ENCODE results near the gene FCHO2. TPM values are rescaled to one million over a fixed set of nuclear protein-coding genes. Genes with fewer than 3 reads are reported as not detected.

The FCHO2 gene
- total RNA-seq, 1 experiment from 2014 or later: 25.3 TPM

DNA sequence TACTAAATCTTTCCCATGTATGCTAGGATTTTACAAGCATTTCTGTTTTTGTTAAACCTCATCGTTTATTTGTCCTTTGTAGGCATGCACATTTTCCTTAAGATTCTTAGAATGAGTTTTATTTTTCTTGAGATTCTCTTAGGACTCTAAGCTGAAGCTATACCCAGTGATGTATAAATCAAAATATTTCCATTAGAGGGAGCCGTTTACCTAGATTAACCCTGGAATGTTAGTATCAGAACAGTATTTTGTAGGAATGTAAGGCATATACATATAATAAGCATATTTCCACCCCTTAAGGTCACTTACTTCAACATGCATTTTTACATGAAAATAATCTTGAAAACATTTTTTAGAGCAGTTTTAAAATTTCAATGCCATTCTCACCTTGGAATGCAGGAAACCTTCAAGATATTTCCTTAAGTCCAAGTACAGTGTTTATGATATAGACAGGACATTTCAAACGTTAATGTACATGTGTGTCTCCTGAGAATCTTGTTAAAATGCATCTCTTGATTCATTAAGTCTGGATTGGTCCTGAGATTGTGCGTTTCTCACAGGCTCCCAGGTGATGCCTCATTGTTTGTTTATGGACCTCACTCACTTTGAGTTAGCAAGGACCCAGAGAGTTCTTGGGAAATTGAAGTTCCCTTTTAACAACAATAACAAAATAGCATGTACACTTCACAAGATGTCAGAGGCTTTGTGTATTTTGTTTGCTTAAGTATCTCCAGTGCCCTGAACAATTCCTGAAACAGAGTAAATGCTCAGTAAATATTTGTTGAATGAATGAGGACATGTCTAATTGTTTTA lies 34.9 kb upstream of the FCHO2 start:
- no peaks in the 10 kb centered on the region for H3K36me3 ChIP-seq (ENCODE audit: control insufficient read depth, insufficient read depth, low read length)
- no peak overlapping the region for H3K27ac ChIP-seq (ENCODE audit: low read length)
- no peaks in the 10 kb centered on the region for H3K9me3 ChIP-seq (ENCODE audit: control insufficient read depth, insufficient read depth, low read depth, low read length)
- intact Hi-C loops (cut with micrococcal nuclease; ENCODE audit: unreplicated experiment) (loop anchor here (5.0 to 10.0 kb wide), 2 partner anchors 161 to 294 kb away; no protein-coding TSS in a partner anchor), in situ Hi-C loops (cut with HindIII; ENCODE audit: low pct_unique_long_range_greater_than_20kb, low sequenced_read_pairs) (no loop called here)
- H3K27me3 ChIP-seq (ENCODE audit: control insufficient read depth, insufficient read depth, low read length): no peaks in the 10 kb centered on the region
- H3K4me3 ChIP-seq (ENCODE audit: low read depth in 2 of 2, low read length in 2 of 2): no peak overlapping the region
- no peak for TF ChIP-seq TCF7L2 (IDR thresholded peaks at IDR 0.05; ENCODE audit: low read depth, low read length)
- TF ChIP-seq, protein P1, sequence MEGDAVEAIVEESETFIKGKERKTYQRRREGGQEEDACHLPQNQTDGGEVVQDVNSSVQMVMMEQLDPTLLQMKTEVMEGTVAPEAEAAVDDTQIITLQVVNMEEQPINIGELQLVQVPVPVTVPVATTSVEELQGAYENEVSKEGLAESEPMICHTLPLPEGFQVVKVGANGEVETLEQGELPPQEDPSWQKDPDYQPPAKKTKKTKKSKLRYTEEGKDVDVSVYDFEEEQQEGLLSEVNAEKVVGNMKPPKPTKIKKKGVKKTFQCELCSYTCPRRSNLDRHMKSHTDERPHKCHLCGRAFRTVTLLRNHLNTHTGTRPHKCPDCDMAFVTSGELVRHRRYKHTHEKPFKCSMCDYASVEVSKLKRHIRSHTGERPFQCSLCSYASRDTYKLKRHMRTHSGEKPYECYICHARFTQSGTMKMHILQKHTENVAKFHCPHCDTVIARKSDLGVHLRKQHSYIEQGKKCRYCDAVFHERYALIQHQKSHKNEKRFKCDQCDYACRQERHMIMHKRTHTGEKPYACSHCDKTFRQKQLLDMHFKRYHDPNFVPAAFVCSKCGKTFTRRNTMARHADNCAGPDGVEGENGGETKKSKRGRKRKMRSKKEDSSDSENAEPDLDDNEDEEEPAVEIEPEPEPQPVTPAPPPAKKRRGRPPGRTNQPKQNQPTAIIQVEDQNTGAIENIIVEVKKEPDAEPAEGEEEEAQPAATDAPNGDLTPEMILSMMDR (IDR thresholded peaks at IDR 0.05): peak; percentile 56; the same call in 1 of the 2 replicates
- BruUV-seq (replicated peaks): no TSS peak
- ChIA-PET CTCF (interaction anchor here (0.9 kb wide), 1 partner anchor 616 kb away, joined by 3 read pairs; no protein-coding TSS in a partner anchor), POLR2A (interaction anchor here (0.6 kb wide), 1 partner anchor 47 kb away, joined by 4 read pairs; no protein-coding TSS in a partner anchor)
- DNase-seq (ENCODE audit: low read depth, low spot score) (peak; percentile 45), ATAC-seq (peak; percentile 83)
- H3K4me1 ChIP-seq (ENCODE audit: control insufficient read depth, insufficient read depth, low read length): peaks cover 5% of the 10 kb centered on the region; the same call in 1 of the 2 replicates

DNA sequence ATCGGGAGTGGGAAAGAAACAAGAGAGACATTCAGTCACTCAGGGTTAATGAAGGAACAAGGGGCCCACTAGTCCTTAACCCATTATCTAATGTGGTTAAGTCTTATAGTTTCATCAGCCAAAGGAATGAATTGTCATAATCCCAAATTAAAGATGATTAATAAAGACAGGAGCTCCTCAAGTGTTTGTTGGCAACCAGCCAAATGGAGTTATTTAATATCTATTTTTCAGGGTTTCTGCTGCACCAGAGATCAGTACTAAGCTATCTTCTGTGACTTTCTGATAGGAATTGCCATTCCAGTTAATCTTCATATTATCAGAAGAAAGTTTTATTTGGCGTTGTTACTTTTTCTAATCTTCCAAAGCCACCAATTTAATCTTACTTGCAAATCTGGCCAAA lies 34.0 kb upstream of the FCHO2 start:
- POLR2A ChIA-PET: no interaction called here
- Histone ChIP-seq H3K4me3 (ENCODE audit: low read depth in 2 of 2, low read length in 2 of 2) (no peak overlapping the region), H3K36me3 (ENCODE audit: control insufficient read depth, insufficient read depth, low read length) (no peaks in the 10 kb centered on the region), H3K27ac (ENCODE audit: low read length) (no peak overlapping the region), H3K4me1 (ENCODE audit: control insufficient read depth, insufficient read depth, low read length) (peaks cover 5% of the 10 kb centered on the region; the same call in 1 of the 2 replicates), H3K9me3 (ENCODE audit: control insufficient read depth, insufficient read depth, low read depth, low read length) (no peaks in the 10 kb centered on the region), H3K27me3 (ENCODE audit: control insufficient read depth, insufficient read depth, low read length) (no peaks in the 10 kb centered on the region)
- no peak for DNase-seq (ENCODE audit: low read depth, low spot score)
- intact Hi-C loops (cut with micrococcal nuclease; ENCODE audit: unreplicated experiment): loop anchor here (5.0 to 10.0 kb wide), 2 partner anchors 160 to 293 kb away; no protein-coding TSS in a partner anchor
- ATAC-seq: no peak
- TF ChIP-seq TCF7L2 (IDR thresholded peaks at IDR 0.05; ENCODE audit: low read depth, low read length): no peak
- peak; percentile 24; the same call in 1 of the 2 replicates for TF ChIP-seq POLR2AphosphoS5 (IDR thresholded peaks at IDR 0.05; ENCODE audit: low read depth, low read length)
- TF ChIP-seq, protein P2, sequence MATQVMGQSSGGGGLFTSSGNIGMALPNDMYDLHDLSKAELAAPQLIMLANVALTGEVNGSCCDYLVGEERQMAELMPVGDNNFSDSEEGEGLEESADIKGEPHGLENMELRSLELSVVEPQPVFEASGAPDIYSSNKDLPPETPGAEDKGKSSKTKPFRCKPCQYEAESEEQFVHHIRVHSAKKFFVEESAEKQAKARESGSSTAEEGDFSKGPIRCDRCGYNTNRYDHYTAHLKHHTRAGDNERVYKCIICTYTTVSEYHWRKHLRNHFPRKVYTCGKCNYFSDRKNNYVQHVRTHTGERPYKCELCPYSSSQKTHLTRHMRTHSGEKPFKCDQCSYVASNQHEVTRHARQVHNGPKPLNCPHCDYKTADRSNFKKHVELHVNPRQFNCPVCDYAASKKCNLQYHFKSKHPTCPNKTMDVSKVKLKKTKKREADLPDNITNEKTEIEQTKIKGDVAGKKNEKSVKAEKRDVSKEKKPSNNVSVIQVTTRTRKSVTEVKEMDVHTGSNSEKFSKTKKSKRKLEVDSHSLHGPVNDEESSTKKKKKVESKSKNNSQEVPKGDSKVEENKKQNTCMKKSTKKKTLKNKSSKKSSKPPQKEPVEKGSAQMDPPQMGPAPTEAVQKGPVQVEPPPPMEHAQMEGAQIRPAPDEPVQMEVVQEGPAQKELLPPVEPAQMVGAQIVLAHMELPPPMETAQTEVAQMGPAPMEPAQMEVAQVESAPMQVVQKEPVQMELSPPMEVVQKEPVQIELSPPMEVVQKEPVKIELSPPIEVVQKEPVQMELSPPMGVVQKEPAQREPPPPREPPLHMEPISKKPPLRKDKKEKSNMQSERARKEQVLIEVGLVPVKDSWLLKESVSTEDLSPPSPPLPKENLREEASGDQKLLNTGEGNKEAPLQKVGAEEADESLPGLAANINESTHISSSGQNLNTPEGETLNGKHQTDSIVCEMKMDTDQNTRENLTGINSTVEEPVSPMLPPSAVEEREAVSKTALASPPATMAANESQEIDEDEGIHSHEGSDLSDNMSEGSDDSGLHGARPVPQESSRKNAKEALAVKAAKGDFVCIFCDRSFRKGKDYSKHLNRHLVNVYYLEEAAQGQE (IDR thresholded peaks at IDR 0.05; ENCODE audit: insufficient read depth in 1 of 2, low read depth in 2 of 2, low read length in 1 of 2): no peak
- in situ Hi-C loops (cut with HindIII; ENCODE audit: low pct_unique_long_range_greater_than_20kb, low sequenced_read_pairs): no loop called here
- CTCF ChIA-PET: interaction anchor here (0.6 kb wide), 1 partner anchor 574 kb away, joined by 6 read pairs; no protein-coding TSS in a partner anchor
- no TSS peak for BruUV-seq (replicated peaks)

DNA sequence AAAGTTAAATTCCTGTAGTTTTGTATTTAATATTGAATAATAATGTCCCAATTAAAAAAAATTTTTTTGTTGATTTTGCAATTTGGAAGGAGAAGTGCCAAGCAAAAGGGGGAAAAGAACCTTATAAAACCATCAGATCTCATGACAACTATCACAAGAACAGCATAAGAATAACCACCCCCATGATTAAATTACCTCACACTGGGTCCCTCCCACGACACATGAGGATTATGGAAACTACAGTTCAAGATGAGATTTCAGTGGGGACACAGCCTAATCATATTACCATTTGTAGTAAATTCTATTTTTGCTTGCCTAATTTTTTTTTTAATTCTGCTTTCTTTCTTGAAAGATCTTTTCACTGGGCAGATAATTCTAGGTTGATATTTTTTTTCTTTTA lies 33.4 kb upstream of the FCHO2 start:
- ChIA-PET CTCF (no interaction called here), POLR2A (no interaction called here)
- H3K27me3 ChIP-seq (ENCODE audit: control insufficient read depth, insufficient read depth, low read length): no peaks in the 10 kb centered on the region
- no peaks in the 10 kb centered on the region for H3K36me3 ChIP-seq (ENCODE audit: control insufficient read depth, insufficient read depth, low read length)
- H3K4me3 ChIP-seq (ENCODE audit: low read depth in 2 of 2, low read length in 2 of 2): no peak overlapping the region
- DNase-seq (ENCODE audit: low read depth, low spot score) (no peak), ATAC-seq (no peak)
- BruUV-seq (replicated peaks): no TSS peak
- TF ChIP-seq TCF7L2 (IDR thresholded peaks at IDR 0.05; ENCODE audit: low read depth, low read length) (no peak), SIN3A (IDR thresholded peaks at IDR 0.05; ENCODE audit: borderline replicate concordance, insufficient read depth, low read depth, low read length) (no peak)
- H3K4me1 ChIP-seq (ENCODE audit: control insufficient read depth, insufficient read depth, low read length): peaks cover 5% of the 10 kb centered on the region; the same call in 1 of the 2 replicates
- in situ Hi-C loops (cut with HindIII; ENCODE audit: low pct_unique_long_range_greater_than_20kb, low sequenced_read_pairs) (no loop called here), intact Hi-C loops (cut with micrococcal nuclease; ENCODE audit: unreplicated experiment) (loop anchor here (5.0 to 10.0 kb wide), 2 partner anchors 160 to 292 kb away; no protein-coding TSS in a partner anchor)
- H3K27ac ChIP-seq (ENCODE audit: low read length): no peak overlapping the region
- no peaks in the 10 kb centered on the region for H3K9me3 ChIP-seq (ENCODE audit: control insufficient read depth, insufficient read depth, low read depth, low read length)

All from Panc1 (cell line).